Suprapubic skin (tissue), 4 donors: ENCODE results near the gene ZBTB47. TPM values are rescaled to one million over a fixed set of nuclear protein-coding genes. Genes with fewer than 3 reads are reported as not detected.

Experiments used
- DNase-seq, 2 donors: peaks; one replicate each; pipeline ENCODE4 v3.0.0-alpha.2; 2019; ENCODE audit warnings: low spot score in 2 of 2
- H3K27ac ChIP-seq: fragments of 200-600 bp; sonication (generic); one replicate; pipeline ENCODE4 v1.5.1; 2019
- H3K27me3 ChIP-seq: fragments of 200-600 bp; sonication (generic); one replicate; pipeline ENCODE4 v1.5.1; 2019
- H3K36me3 ChIP-seq: fragments of 200-600 bp; sonication (generic); one replicate; pipeline ENCODE4 v1.5.1; 2019
- H3K4me1 ChIP-seq: fragments of 200-600 bp; sonication (generic); one replicate; pipeline ENCODE4 v1.5.1; 2019
- H3K4me3 ChIP-seq: fragments of 200-600 bp; sonication (generic); one replicate; pipeline ENCODE4 v1.5.1; 2019; ENCODE audit warnings: mild to moderate bottlenecking
- H3K9me3 ChIP-seq: fragments of 200-600 bp; sonication (generic); one replicate; pipeline ENCODE4 v1.5.1; 2019
- EP300 ChIP-seq: sonication (generic); formaldehyde crosslinking; IDR thresholded peaks from one replicate; pipeline ENCODE4 v1.6.1; 2017; ENCODE audit warnings: antibody characterized with exemption
- POLR2A ChIP-seq, 2 donors: fragments of 450-650 bp; IDR thresholded peaks; one replicate each; pipeline ENCODE4 v1.6.1; 2017; ENCODE audit warnings: antibody characterized with exemption in 2 of 2, mild to moderate bottlenecking in 2 of 2, moderate library complexity in 2 of 2
- POLR2AphosphoS5 ChIP-seq, 3 donors: sonication (generic); formaldehyde crosslinking; IDR thresholded peaks; one replicate each; pipeline ENCODE4 v1.6.1; 2017; ENCODE audit warnings: antibody characterized with exemption in 3 of 3
- WGBS: methylation state at CpG from one replicate; pipeline ENCODE4 v1.1.5; 2018; 5-methylcytosine and 5-hydroxymethylcytosine counted together
- total RNA-seq, 4 donors: library from RNA; depleted of rRNA; stranded (reverse); fragments of >200 nt; gene quantifications; one replicate each; pipeline ENCODE4 v1.1.0, GENCODE V29; 2016
- TF ChIP-seq, protein P1 (sequence below), 2 donors: fragments of 200-600 bp in 1 of 2; fragments of 450-650 bp in 1 of 2; sonication (generic) in 1 of 2; IDR thresholded peaks; one replicate each; pipeline ENCODE4 v1.5.1; 2016 to 2019; ENCODE audit warnings: antibody characterized with exemption in 2 of 2, mild to moderate bottlenecking in 1 of 2, moderate library complexity in 1 of 2

ZBTB47 gene
- total RNA-seq, 4 donors from 2014 or later: 17.9 to 36.1 (median 20.7) TPM

DNA sequence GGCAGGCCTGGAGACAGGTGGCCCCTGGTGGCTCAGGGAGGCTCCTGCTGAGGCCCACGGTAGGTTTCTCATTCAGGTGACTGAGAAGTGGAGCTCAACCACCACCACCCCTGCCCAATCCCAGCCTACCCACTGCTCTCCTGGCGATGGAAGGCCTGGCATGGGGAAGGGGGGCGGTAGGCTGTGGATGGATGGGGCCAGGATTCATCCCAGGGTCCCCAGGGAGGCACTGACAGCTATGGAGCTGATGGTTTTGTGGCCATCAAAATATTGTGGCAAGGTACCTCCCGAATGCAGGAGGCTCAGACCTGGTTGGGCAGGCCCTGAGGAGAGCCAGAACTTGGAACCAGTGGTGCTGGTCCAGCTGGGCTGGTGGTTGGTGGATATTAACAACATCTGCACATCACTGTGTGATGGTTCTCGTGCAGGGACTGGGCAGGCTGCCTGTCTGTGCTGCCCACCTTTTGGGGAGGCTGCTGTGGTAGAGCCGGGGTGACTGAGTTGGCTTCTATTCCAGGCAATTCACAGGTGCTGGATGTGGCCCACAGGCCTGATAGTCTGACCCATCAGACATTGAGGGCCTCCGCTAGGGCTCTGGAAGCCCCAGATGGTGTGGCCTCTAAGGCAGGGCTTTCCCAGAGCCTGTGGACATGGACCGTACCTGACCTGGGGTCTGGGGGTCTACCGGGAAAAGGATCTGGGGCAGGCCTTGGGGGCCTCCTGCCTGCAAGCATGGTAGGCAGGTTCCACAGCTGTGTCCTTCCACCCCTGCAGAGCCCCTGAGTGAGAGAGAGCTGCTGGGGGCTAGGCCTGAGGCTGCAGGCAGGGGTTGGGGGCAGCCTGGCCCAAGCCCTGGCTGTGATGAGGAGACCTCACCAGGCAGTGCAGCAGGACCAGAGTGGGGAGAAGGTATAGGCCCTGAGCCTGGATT lies 3.4 kb downstream of the ZBTB47 start:
- WGBS: 100% methylated on average over 3 of the region's 9 CpGs
- no peak overlapping the region for H3K27ac ChIP-seq

DNA sequence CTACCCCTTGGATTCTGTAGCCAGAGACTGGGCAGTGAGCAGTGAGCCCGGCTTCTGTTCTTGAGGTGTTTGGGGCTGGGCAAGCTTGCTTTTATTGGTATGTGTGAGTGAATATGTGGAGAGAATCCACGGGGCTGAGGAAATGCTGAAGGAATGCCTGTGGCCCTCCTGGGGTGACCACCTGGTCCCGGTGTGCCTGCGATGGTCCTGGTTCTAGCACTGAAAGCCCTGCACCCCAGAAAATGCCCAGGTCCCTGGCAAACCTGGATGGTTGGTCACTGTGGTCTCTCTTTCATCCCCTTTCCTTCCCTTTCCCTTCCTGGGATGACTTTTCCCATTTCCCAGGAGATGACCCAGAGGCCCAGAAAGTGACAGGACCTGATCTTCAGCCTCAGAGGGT lies 4.2 kb downstream of the ZBTB47 start:
- Histone ChIP-seq H3K9me3 (no peaks in the 10 kb centered on the region), H3K36me3 (peaks cover 7% of the 10 kb centered on the region), H3K27me3 (no peaks in the 10 kb centered on the region), H3K4me3 (no peak overlapping the region), H3K27ac (no peak overlapping the region), H3K4me1 (peaks cover 34% of the 10 kb centered on the region)
- no peak for DNase-seq
- TF ChIP-seq, protein P1, sequence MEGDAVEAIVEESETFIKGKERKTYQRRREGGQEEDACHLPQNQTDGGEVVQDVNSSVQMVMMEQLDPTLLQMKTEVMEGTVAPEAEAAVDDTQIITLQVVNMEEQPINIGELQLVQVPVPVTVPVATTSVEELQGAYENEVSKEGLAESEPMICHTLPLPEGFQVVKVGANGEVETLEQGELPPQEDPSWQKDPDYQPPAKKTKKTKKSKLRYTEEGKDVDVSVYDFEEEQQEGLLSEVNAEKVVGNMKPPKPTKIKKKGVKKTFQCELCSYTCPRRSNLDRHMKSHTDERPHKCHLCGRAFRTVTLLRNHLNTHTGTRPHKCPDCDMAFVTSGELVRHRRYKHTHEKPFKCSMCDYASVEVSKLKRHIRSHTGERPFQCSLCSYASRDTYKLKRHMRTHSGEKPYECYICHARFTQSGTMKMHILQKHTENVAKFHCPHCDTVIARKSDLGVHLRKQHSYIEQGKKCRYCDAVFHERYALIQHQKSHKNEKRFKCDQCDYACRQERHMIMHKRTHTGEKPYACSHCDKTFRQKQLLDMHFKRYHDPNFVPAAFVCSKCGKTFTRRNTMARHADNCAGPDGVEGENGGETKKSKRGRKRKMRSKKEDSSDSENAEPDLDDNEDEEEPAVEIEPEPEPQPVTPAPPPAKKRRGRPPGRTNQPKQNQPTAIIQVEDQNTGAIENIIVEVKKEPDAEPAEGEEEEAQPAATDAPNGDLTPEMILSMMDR (IDR thresholded peaks at IDR 0.05): no peak
- TF ChIP-seq EP300 (no peak), POLR2A (IDR thresholded peaks at IDR 0.05) (no peak)
- 67% methylated on average over 3 of the region's 4 CpGs for WGBS

More for the DNA sequence above, 3.4 kb downstream of the ZBTB47 start:
- Histone ChIP-seq H3K9me3 (no peaks in the 10 kb centered on the region), H3K4me1 (peaks cover 41% of the 10 kb centered on the region), H3K27me3 (no peaks in the 10 kb centered on the region), H3K36me3 (peaks cover 7% of the 10 kb centered on the region), H3K4me3 (no peak overlapping the region)
- no peak for TF ChIP-seq EP300
- TF ChIP-seq, protein P1 (IDR thresholded peaks at IDR 0.05): no peak
- no peak for TF ChIP-seq POLR2AphosphoS5 (IDR thresholded peaks at IDR 0.05)
- TF ChIP-seq POLR2A (IDR thresholded peaks at IDR 0.05): no peak
- no peak for DNase-seq

DNA sequence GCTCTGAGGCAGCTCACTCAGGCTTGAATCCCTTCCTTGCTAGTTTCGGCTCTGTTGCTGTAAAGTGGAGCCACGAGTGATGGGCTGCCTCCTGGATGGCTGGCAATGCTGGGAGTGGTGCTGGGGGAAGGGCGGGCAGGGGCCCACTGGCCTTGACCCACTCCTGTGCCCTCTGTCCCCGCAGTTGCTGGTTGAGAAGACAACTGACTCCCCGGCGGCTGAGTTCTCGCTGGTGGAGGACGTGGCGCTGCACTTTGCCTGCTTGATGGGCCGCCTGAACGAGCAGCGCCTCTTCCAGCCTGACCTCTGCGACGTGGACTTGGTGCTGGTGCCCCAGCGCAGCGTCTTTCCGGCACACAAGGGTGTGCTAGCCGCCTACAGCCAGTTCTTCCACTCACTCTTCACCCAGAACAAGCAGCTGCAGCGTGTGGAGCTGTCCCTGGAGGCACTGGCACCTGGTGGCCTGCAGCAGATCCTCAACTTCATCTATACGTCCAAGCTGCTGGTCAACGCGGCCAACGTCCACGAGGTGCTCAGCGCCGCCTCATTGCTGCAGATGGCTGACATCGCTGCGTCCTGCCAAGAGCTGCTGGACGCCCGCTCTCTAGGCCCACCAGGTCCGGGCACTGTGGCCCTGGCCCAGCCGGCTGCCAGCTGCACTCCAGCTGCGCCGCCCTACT lies 4.7 kb downstream of the ZBTB47 start:
- H3K4me1 ChIP-seq: peaks cover 29% of the 10 kb centered on the region
- WGBS: 82% methylated on average over 9 of the region's 34 CpGs

DNA sequence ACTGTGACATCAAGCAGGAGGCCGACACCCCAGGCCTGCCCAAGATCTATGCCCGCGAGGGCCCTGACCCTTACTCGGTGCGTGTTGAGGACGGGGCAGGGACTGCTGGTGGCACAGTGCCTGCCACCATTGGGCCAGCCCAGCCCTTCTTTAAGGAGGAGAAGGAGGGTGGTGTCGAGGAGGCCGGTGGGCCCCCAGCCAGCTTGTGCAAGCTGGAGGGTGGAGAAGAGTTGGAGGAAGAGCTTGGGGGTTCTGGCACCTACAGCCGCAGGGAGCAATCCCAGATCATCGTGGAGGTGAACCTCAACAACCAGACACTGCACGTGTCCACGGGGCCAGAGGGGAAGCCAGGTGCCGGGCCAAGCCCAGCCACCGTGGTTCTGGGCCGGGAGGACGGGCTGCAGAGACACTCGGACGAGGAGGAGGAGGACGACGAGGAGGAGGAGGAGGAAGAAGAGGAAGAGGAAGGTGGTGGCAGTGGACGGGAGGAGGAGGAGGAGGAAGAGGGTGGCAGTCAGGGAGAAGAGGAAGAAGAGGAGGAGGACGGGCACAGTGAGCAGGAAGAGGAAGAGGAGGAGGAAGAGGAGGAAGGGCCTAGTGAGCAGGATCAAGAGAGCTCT lies 5.4 kb downstream of the ZBTB47 start:
- no peak overlapping the region for H3K27ac ChIP-seq
- no peaks in the 10 kb centered on the region for H3K27me3 ChIP-seq
- DNase-seq: no peak
- TF ChIP-seq POLR2A (IDR thresholded peaks at IDR 0.05) (no peak), EP300 (no peak), POLR2AphosphoS5 (IDR thresholded peaks at IDR 0.05) (no peak)
- TF ChIP-seq, protein P1 (IDR thresholded peaks at IDR 0.05): no peak
- no peaks in the 10 kb centered on the region for H3K9me3 ChIP-seq
- 71% methylated on average over 21 of the region's 22 CpGs for WGBS
- peaks cover 7% of the 10 kb centered on the region for H3K36me3 ChIP-seq
- H3K4me3 ChIP-seq: no peak overlapping the region
- peaks cover 22% of the 10 kb centered on the region for H3K4me1 ChIP-seq

More for the DNA sequence above, 4.7 kb downstream of the ZBTB47 start:
- Histone ChIP-seq H3K27me3 (no peaks in the 10 kb centered on the region), H3K4me3 (no peak overlapping the region), H3K27ac (no peak overlapping the region), H3K36me3 (peaks cover 7% of the 10 kb centered on the region), H3K9me3 (no peaks in the 10 kb centered on the region)
- no peak for DNase-seq
- TF ChIP-seq EP300 (no peak), POLR2A (IDR thresholded peaks at IDR 0.05) (no peak)

DNA sequence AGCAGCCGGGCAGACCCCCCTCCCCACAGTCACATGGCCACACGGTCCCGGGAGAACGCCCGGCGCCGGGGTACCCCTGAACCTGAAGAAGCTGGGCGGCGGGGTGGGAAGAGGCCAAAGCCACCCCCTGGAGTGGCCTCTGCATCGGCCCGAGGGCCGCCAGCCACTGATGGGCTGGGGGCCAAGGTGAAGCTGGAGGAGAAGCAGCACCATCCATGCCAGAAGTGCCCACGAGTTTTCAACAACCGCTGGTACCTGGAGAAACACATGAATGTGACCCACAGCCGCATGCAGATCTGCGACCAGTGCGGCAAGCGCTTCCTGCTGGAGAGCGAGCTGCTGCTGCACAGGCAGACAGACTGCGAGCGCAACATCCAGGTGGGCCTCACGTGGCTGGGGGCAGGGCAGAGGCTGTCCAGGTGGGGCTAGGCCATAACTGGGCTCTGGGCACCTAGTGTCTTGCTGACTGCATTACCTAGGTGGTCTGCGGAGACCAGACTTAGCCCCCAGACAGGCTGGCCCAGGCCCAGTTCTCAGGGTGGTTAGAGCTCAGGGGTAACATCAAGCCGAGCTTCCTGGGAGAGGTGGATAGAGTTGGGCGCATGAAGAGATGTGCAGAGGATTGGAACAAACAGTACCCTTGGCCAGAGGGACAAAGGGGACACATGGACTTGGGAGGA lies 6.1 kb downstream of the ZBTB47 start:
- Histone ChIP-seq H3K27ac (no peak overlapping the region), H3K27me3 (no peaks in the 10 kb centered on the region), H3K36me3 (peaks cover 7% of the 10 kb centered on the region), H3K4me3 (no peak overlapping the region), H3K4me1 (peaks cover 21% of the 10 kb centered on the region), H3K9me3 (no peaks in the 10 kb centered on the region)
- WGBS: 91% methylated on average over 13 of the region's 25 CpGs
- DNase-seq: no peak
- TF ChIP-seq POLR2AphosphoS5 (IDR thresholded peaks at IDR 0.05): no peak
- no peak for TF ChIP-seq EP300
- TF ChIP-seq, protein P1 (IDR thresholded peaks at IDR 0.05): no peak
- TF ChIP-seq POLR2A (IDR thresholded peaks at IDR 0.05): no peak
